ENCODE results near the gene EN2. TPM values are rescaled to one million over a fixed set of nuclear protein-coding genes. Genes with fewer than 3 reads are reported as not detected.

EN2 gene
- total RNA-seq, 4 donors from 2014 or later, result 0.15 to 2.1 TPM; not detected in 2

- TF ChIP-seq CTCF (IDR thresholded peaks at IDR 0.05), result no peak
- H3K9me3 ChIP-seq, result no peaks in the 10 kb centered on the region
- no peak for DNase-seq
- peaks cover 0 to 29% of the 10 kb centered on the region in 2 donors for H3K4me1 ChIP-seq
- H3K36me3 ChIP-seq, result no peaks in the 10 kb centered on the region
- H3K4me3 ChIP-seq, result peak overlapping the region in 1 of 2 donors; percentile 9
- intact Hi-C loops (cut with DNase I; ENCODE audit: low total_unique reads), result no loop called here
- H3K27ac ChIP-seq, result no peak overlapping the region
- H3K27me3 ChIP-seq, result peaks cover 25 to 81% of the 10 kb centered on the region in 2 donors
Measured at GRCh38 chr7:155454183-155455112, 3.5 kb upstream of the EN2 start.

- H3K4me1 ChIP-seq, result peaks cover 0 to 29% of the 10 kb centered on the region in 2 donors
- no peak overlapping the region for H3K4me3 ChIP-seq
- TF ChIP-seq CTCF (IDR thresholded peaks at IDR 0.05) (no peak), POLR2A (IDR thresholded peaks at IDR 0.05) (no peak)
- H3K27ac ChIP-seq, result no peak overlapping the region
- no peaks in the 10 kb centered on the region for H3K9me3 ChIP-seq
- no peaks in the 10 kb centered on the region for H3K36me3 ChIP-seq
- DNase-seq, result no peak
- peaks cover 25 to 81% of the 10 kb centered on the region in 2 donors for H3K27me3 ChIP-seq
- intact Hi-C loops (cut with DNase I; ENCODE audit: low total_unique reads), result no loop called here
Measured at GRCh38 chr7:155455132-155455693, 2.7 kb upstream of the EN2 start.

GRCh38 chr7:155455776-155456737 is 1.9 kb upstream of the EN2 start:
- intact Hi-C loops (cut with DNase I; ENCODE audit: low total_unique reads), result no loop called here
- H3K4me3 ChIP-seq, result peak overlapping the region in 1 of 2 donors; percentile 52
- H3K27ac ChIP-seq, result no peak overlapping the region
- no peak for TF ChIP-seq POLR2A (IDR thresholded peaks at IDR 0.05)
- peaks cover 0 to 29% of the 10 kb centered on the region in 2 donors for H3K4me1 ChIP-seq
- no peak for DNase-seq
- H3K27me3 ChIP-seq, result peaks cover 31 to 82% of the 10 kb centered on the region in 2 donors
- H3K9me3 ChIP-seq, result no peaks in the 10 kb centered on the region
- no peaks in the 10 kb centered on the region for H3K36me3 ChIP-seq

GRCh38 chr7:155456738-155457543 is 988 bp upstream of the EN2 start:
- DNase-seq, result peak; percentile 53 to 80
- intact Hi-C loops (cut with DNase I; ENCODE audit: low total_unique reads), result no loop called here
- no peaks in the 10 kb centered on the region for H3K36me3 ChIP-seq
- TF ChIP-seq CTCF (IDR thresholded peaks at IDR 0.05) (no peak), POLR2A (IDR thresholded peaks at IDR 0.05) (no peak)
- peak overlapping the region in 1 of 2 donors; percentile 52 for H3K4me3 ChIP-seq
- H3K27me3 ChIP-seq, result peaks cover 31 to 82% of the 10 kb centered on the region in 2 donors
- no peaks in the 10 kb centered on the region for H3K9me3 ChIP-seq
- H3K27ac ChIP-seq, result no peak overlapping the region
- peaks cover 0 to 29% of the 10 kb centered on the region in 2 donors for H3K4me1 ChIP-seq

Data from uterus (tissue), 4 donors.